HL-60/S4 treated with retinoic acid at 250 ng/mL for 4 days and 3 days (cell line): Measurements from ENCODE around the gene ATP6V0E1.
"Not testable (repeated sequence)": the region's sequence is repeated elsewhere in the genome, so short reads cannot be mapped to it uniquely, and the experiment has no call there.

Experiments used
- in situ Hi-C: fragments of 300-500 bp; cut with MboI; formaldehyde crosslinking; loops from 2 replicates; pipeline ENCODE4 v1.7.0; 2022; ENCODE audit warnings: low sequenced_read_pairs

The ATP6V0E1 gene

GRCh38 chr5:173065155-173065554, 81.6 kb downstream of the ATP6V0E1 start:
- in situ Hi-C loops, result no loop called here

GRCh38 chr5:173069671-173070070, 86.1 kb downstream of the ATP6V0E1 start:
- in situ Hi-C loops, result no loop called here

- in situ Hi-C loops, result no loop called here
Measured at GRCh38 chr5:173075137-173075843, 91.7 kb downstream of the ATP6V0E1 start.

GRCh38 chr5:173075970-173076369, 92.4 kb downstream of the ATP6V0E1 start:
- in situ Hi-C loops, result no loop called here

- in situ Hi-C loops, result not testable (repeated sequence)
Measured at GRCh38 chr5:173076471-173076870, 92.9 kb downstream of the ATP6V0E1 start.

GRCh38 chr5:173078878-173079277, 95.3 kb downstream of the ATP6V0E1 start:
- in situ Hi-C loops, result no loop called here
